A549 (cell line): ENCODE data around the gene ATP8B4.

Experiments used
- BHLHE40 ChIP-seq: IDR thresholded peaks from 2 replicates; pipeline ENCODE4 v1.6.1; 2012; ENCODE audit warnings: low read depth, low read length, inconsistent platforms
- CBX8 ChIP-seq: fragments of 200-600 bp; sonication (generic); IDR thresholded peaks from 2 replicates; pipeline ENCODE4 v1.6.1; 2016
- CEBPB ChIP-seq, 2 experiments: fragments of >200 bp in 1 of 2; sonication (Bioruptor Twin) in 1 of 2; formaldehyde crosslinking in 1 of 2; IDR thresholded peaks; 2 replicates each; pipeline ENCODE4 v1.6.1; 2012 to 2016
- CTCF ChIP-seq: fragments of >200 bp; sonication (Bioruptor Twin); formaldehyde crosslinking; IDR thresholded peaks from 3 replicates; pipeline ENCODE4 v1.5.1; 2016
- E2F6 ChIP-seq: IDR thresholded peaks from 2 replicates; pipeline ENCODE4 v1.6.1; 2012; ENCODE audit warnings: low read depth, borderline replicate concordance
- EP300 ChIP-seq, 2 experiments: fragments of >200 bp; sonication (Bioruptor Twin); formaldehyde crosslinking; IDR thresholded peaks; 2 replicates in 1 of 2; 3 replicates in 1 of 2; pipeline ENCODE4 v1.6.1; 2016 to 2017
- REST ChIP-seq: fragments of 200-600 bp; sonication (generic); IDR thresholded peaks from 2 replicates; pipeline ENCODE4 v1.6.1; 2016; ENCODE audit warnings: antibody characterized with exemption, mild to moderate bottlenecking, moderate library complexity
- ZFP36 ChIP-seq: fragments of 450-650 bp; IDR thresholded peaks from 2 replicates; pipeline ENCODE4 v1.6.1; 2014; ENCODE audit warnings: borderline replicate concordance; ENCODE audit not compliant: partially characterized antibody

GRCh38 chr15:50128266-50128665 is 9.2 kb upstream of the ATP8B4 start:
- TF ChIP-seq E2F6: no peak
- TF ChIP-seq CEBPB (IDR thresholded peaks at IDR 0.05): no peak
- TF ChIP-seq EP300 (IDR thresholded peaks at IDR 0.05): no peak
- TF ChIP-seq CTCF: no peak
- TF ChIP-seq REST: no peak
- no peak for TF ChIP-seq ZFP36
- TF ChIP-seq CBX8: no peak
- no peak for TF ChIP-seq BHLHE40
